ENCODE results near the gene MYO1G. TPM values are rescaled to one million over a fixed set of nuclear protein-coding genes. Genes with fewer than 3 reads are reported as not detected.

The MYO1G gene
- total and polyA plus RNA-seq, 10 of the 15 experiments (the other 5 are each of a cell fraction or from before 2014, with no cell fraction given) = 1.8 to 232 (median 134) TPM

DNA sequence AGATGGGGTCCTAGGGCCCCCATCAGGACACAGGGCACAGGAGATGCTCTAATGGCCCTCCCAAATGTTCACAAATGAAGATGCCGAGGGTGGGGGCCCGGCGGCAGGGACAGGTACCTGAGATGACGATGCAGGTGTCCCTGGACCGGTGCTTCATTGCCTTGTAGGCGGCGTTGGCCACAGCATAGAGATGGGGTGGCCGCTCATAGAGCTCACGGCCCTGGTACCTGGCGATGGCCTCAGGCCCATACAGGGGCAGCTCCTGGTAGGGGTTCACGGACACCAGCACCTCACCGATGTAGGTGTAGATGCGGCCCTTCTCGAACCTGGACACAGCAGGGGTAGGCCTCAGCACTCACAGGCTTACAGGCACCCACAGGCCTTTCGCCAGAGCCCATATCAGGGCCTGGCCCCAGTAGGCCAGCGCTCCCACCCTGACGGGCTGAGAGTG is 2.0 kb downstream of the MYO1G start:
- SMC1A ChIA-PET (ENCODE audit: uncharacterized antibody, unreplicated experiment) = interaction anchor here (0.8 to 16.7 kb wide), 7 partner anchors 23 to 159 kb away, joined by 3 to 303 read pairs (median 4); partner anchors contain the start of gene CCM2
- intact Hi-C loops (cut with micrococcal nuclease; ENCODE audit: unreplicated experiment) (loop anchor here (5.0 kb wide), 1 partner anchor 89 kb away; the partner anchor contains the start of gene PURB), in situ Hi-C loops (cut with MboI) (loop anchor here (10.0 kb wide), 1 partner anchor 158 kb away; no protein-coding TSS in a partner anchor)
- peaks cover 70% of the 10 kb centered on the region for H3K79me2 ChIP-seq (ENCODE audit: control insufficient read depth, insufficient read depth, low read length)
- TF ChIP-seq EZH2 (IDR thresholded peaks at IDR 0.05; ENCODE audit: borderline replicate concordance, control insufficient read depth, low read depth, low read length) (no peak), NR2C2 (IDR thresholded peaks at IDR 0.05; ENCODE audit: borderline replicate concordance, control insufficient read depth, insufficient read length, low read depth) (no peak), SMARCA5 (IDR thresholded peaks at IDR 0.05) (0 out of 2 replicates have a peak, but pooled peaks have one; percentile 30), EGR1 (IDR thresholded peaks at IDR 0.05; ENCODE audit: borderline replicate concordance in 1 of 2, low read depth in 2 of 2, low read length in 2 of 2) (peak in 1 of 2 experiments; percentile 2; a peak in 1 of 3 replicates)
- H3K27me3 ChIP-seq (replicated peaks in 1 of 2; ENCODE audit: control insufficient read depth in 2 of 2, insufficient read depth in 2 of 2, low read length in 1 of 2) = no peaks in the 10 kb centered on the region
- RAD21 ChIA-PET (ENCODE audit: unreplicated experiment) = interaction anchor here (1.0 to 14.6 kb wide), 5 partner anchors 18 to 159 kb away, joined by 3 to 303 read pairs (median 3); partner anchors contain the start of genes CCM2 and TBRG4
- peaks cover 40 to 44% of the 10 kb centered on the region in 2 experiments for H3K36me3 ChIP-seq (ENCODE audit: control insufficient read depth in 2 of 2, insufficient read depth in 2 of 2, low read length in 1 of 2)
- H3K4me2 ChIP-seq (ENCODE audit: control insufficient read depth, insufficient read depth) = peak overlapping the region; percentile 99
- DNase-seq (ENCODE audit: low read depth, low spot score) (no peak), FAIRE-seq (no peak), ATAC-seq (no peak)
- 73% methylated on average over 17 of the region's 17 CpGs for WGBS (ENCODE audit: insufficient coverage, insufficient replicate concordance, low lambda C conversion rate, missing lambda C conversion rate)
- H3K4me3 ChIP-seq = peak overlapping the region; percentile 100
- peaks cover 19% of the 10 kb centered on the region for H4K20me1 ChIP-seq (ENCODE audit: control insufficient read depth, insufficient read depth)
- peak overlapping the region; percentile 98 for H3K9ac ChIP-seq (ENCODE audit: control insufficient read depth, insufficient read depth, low read length)
- H2AFZ ChIP-seq (ENCODE audit: control insufficient read depth, low read depth, low read length) = no peak overlapping the region
- no TSS peak for BruUV-seq (replicated peaks)
- no peaks in the 10 kb centered on the region for H3K9me3 ChIP-seq (replicated peaks; ENCODE audit: control insufficient read depth, insufficient read depth, low read length)
- POLR2A ChIA-PET = interaction anchor here (0.6 to 16.1 kb wide), 6 partner anchors 9 to 134 kb away, joined by 3 to 280 read pairs (median 8); partner anchors contain the start of gene CCM2
- H3K27ac ChIP-seq (ENCODE audit: control insufficient read depth, insufficient read depth) = peak overlapping the region; percentile 96
- peaks cover 49% of the 10 kb centered on the region for H3K4me1 ChIP-seq (ENCODE audit: control insufficient read depth, insufficient read depth, low read length)
- CTCF ChIA-PET = interaction anchor here (1.1 to 6.9 kb wide), 4 partner anchors 19 to 159 kb away, joined by 3 to 219 read pairs (median 21); partner anchors contain the start of gene TBRG4

Data from GM12878 (cell line).